Neuronal stem cell (in vitro differentiated cells): ENCODE data around the gene TXNDC17.

Source experiments
- DNase-seq: peaks from one replicate; pipeline ENCODE4 v3.0.0-alpha.2; 2013; ENCODE audit warnings: low spot score
- H2AFZ ChIP-seq: one replicate; pipeline ENCODE4 v1.6.1; 2013; ENCODE audit warnings: mild to moderate bottlenecking, low read length, inconsistent platforms
- H2AK5ac ChIP-seq: 2 replicates; pipeline ENCODE4 v1.6.1; 2013; ENCODE audit warnings: low read depth, mild to moderate bottlenecking, inconsistent platforms, low read length, moderate library complexity, mixed read lengths
- H2BK120ac ChIP-seq: 2 replicates; pipeline ENCODE4 v1.6.1; 2013; ENCODE audit warnings: low read depth, mild to moderate bottlenecking, inconsistent platforms, low read length, moderate library complexity, mixed read lengths
- H2BK12ac ChIP-seq: one replicate; pipeline ENCODE4 v1.6.1; 2013; ENCODE audit warnings: low read length, inconsistent platforms
- H2BK15ac ChIP-seq: 2 replicates; pipeline ENCODE4 v1.6.1; 2013; ENCODE audit warnings: mild to moderate bottlenecking, low read length, inconsistent platforms, mixed read lengths
- H2BK5ac ChIP-seq: one replicate; pipeline ENCODE4 v1.6.1; 2013; ENCODE audit warnings: inconsistent platforms, mild to moderate bottlenecking, low read length, moderate library complexity
- H3K14ac ChIP-seq: one replicate; pipeline ENCODE4 v1.6.1; 2013; ENCODE audit warnings: low read length, inconsistent platforms
- H3K18ac ChIP-seq: 2 replicates; pipeline ENCODE4 v1.6.1; 2013; ENCODE audit warnings: low read length, inconsistent platforms
- H3K23ac ChIP-seq: 2 replicates; pipeline ENCODE4 v1.6.1; 2013; ENCODE audit warnings: low read depth, mild to moderate bottlenecking, mixed read lengths, low read length, inconsistent platforms; ENCODE audit not compliant: poor library complexity
- H3K27ac ChIP-seq: replicated peaks from 3 replicates; pipeline ENCODE4 v1.5.1; 2013; ENCODE audit warnings: low read length, inconsistent platforms
- H3K27me3 ChIP-seq, 3 experiments: 2 replicates each; pipeline ENCODE4 v1.6.1; 2013; ENCODE audit warnings: low read length in 3 of 3, mild to moderate bottlenecking in 2 of 3, inconsistent platforms in 1 of 3, low read depth in 1 of 3, mixed read lengths in 1 of 3, moderate library complexity in 1 of 3; ENCODE audit not compliant: control insufficient read depth in 3 of 3, insufficient read depth in 3 of 3
- H3K36me3 ChIP-seq, 2 donors: replicated peaks in 1 of 2; 2 replicates each; pipeline ENCODE4 v1.6.1; 2013; ENCODE audit warnings: low read length in 2 of 2; ENCODE audit not compliant: control insufficient read depth in 2 of 2, insufficient read depth in 2 of 2
- H3K4ac ChIP-seq: 2 replicates; pipeline ENCODE4 v1.6.1; 2013; ENCODE audit warnings: inconsistent platforms, mild to moderate bottlenecking, low read length, moderate library complexity
- H3K4me1 ChIP-seq, 2 donors: 1 replicate in 1 of 2; 2 replicates in 1 of 2; pipeline ENCODE4 v1.6.1; 2013; ENCODE audit warnings: low read length in 2 of 2, low read depth in 1 of 2; ENCODE audit not compliant: control insufficient read depth in 2 of 2, insufficient read depth in 1 of 2
- H3K4me2 ChIP-seq: one replicate; pipeline ENCODE4 v1.6.1; 2013; ENCODE audit warnings: mild to moderate bottlenecking, low read length, inconsistent platforms; ENCODE audit not compliant: insufficient read depth, poor library complexity, severe bottlenecking
- H3K4me3 ChIP-seq, 2 donors: 2 replicates each; pipeline ENCODE4 v1.5.1; 2013; ENCODE audit warnings: low read length in 2 of 2, mild to moderate bottlenecking in 2 of 2, inconsistent platforms in 1 of 2, moderate library complexity in 1 of 2
- H3K79me1 ChIP-seq: one replicate; pipeline ENCODE4 v1.6.1; 2013; ENCODE audit warnings: low read depth, mild to moderate bottlenecking, inconsistent platforms, low read length, moderate library complexity
- H3K9ac ChIP-seq: one replicate; pipeline ENCODE4 v1.6.1; 2013; ENCODE audit warnings: mild to moderate bottlenecking, low read depth, low read length, inconsistent platforms; ENCODE audit not compliant: poor library complexity
- H3K9me3 ChIP-seq, 2 donors: replicated peaks in 1 of 2; 2 replicates each; pipeline versions ENCODE3 to v1.6.1; 2013; ENCODE audit warnings: low read length in 2 of 2, mild to moderate bottlenecking in 2 of 2, inconsistent platforms in 1 of 2, low read depth in 1 of 2, mixed read lengths in 1 of 2, moderate library complexity in 1 of 2; ENCODE audit not compliant: control insufficient read depth in 2 of 2, insufficient read depth in 1 of 2
- H4K8ac ChIP-seq: one replicate; pipeline ENCODE4 v1.6.1; 2013; ENCODE audit warnings: low read depth, mild to moderate bottlenecking, inconsistent platforms, low read length, moderate library complexity
- H4K91ac ChIP-seq: one replicate; pipeline ENCODE4 v1.6.1; 2013; ENCODE audit warnings: low read length, low read depth, mild to moderate bottlenecking, inconsistent platforms; ENCODE audit not compliant: poor library complexity
- WGBS, 2 donors: extraction: QIAGEN DNeasy Blood & Tissue Kit; methylation state at CpG; one replicate each; pipeline ENCODE4 v1.1.7; 2013; ENCODE audit warnings: missing lambda C conversion rate in 2 of 2, mixed read lengths in 1 of 2; ENCODE audit not compliant: insufficient read length in 2 of 2, insufficient replicate concordance in 1 of 2; ENCODE audit errors: extremely low coverage in 2 of 2; 5-methylcytosine and 5-hydroxymethylcytosine counted together

Gene TXNDC17

DNA sequence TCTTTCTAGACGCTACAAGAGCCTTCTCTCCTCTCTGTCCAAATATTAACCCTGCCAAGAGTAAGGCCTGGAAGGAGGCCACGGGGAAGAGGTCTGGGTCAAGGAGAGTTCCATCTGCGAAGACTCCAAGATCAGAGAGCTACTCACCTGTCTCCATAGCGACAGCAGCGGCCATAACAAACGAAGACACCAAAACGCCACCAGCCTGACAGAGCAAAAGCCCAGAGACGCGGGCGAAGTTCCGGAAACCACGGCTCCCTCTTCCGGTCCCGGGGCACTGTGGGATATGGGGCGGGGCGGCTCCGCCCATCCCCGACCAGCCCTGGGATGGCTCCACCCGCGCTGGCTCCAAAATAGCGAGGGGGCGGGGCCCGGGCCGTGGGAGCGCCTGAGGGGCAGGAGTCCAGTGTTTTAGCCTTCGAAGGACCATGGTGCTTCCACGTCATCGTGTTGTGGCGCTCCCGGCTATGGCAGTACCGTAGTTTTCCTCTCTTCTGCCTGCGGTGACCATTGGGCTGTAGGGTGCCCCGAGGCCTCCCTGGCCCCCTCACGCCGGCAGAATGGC, 10.6 kb downstream of the TXNDC17 start, which contains the start of the genes C17orf100 and MED31:
Gene C17orf100, plus strand, starts transcription at position 409 of the 565 bp plus-strand sequence. Its CDS starts 152 bp downstream, at position 561.
Gene MED31, minus strand, starts transcription at position 252 of the 565 bp plus-strand sequence. Its CDS starts 77 bp downstream, at position 175.
- Histone ChIP-seq H3K14ac (no peak within 1 kb of the TSS), H2AK5ac (peak within 1 kb of the TSS; percentile 97), H2BK12ac (peak within 1 kb of the TSS; percentile 96), H2BK120ac (peak within 1 kb of the TSS; percentile 85), H3K36me3 (peaks cover 3 to 40% of the 10 kb centered on the region in 2 donors), H3K18ac (peak within 1 kb of the TSS; percentile 93), H3K27ac (peak within 1 kb of the TSS; percentile 83), H3K4me2 (peak within 1 kb of the TSS; percentile 72), H3K4ac (peak within 1 kb of the TSS; percentile 81), H3K23ac (peak within 1 kb of the TSS; percentile 77), H2BK15ac (peak within 1 kb of the TSS; percentile 95), H2AFZ (peak within 1 kb of the TSS; percentile 96), H3K79me1 (peaks cover 4% of the 10 kb centered on the region), H3K9ac (peak within 1 kb of the TSS; percentile 82), H3K27me3 (peaks cover 0 to 20% (median 19%) of the 10 kb centered on the region in 3 experiments), H3K4me1 (peaks cover 17 to 34% of the 10 kb centered on the region in 2 donors), H3K4me3 (peak within 1 kb of the TSS; percentile 83 to 84), H3K9me3 (peaks cover 0 to 3% of the 10 kb centered on the region in 2 donors), H2BK5ac (peak within 1 kb of the TSS; percentile 62), H4K8ac (peak within 1 kb of the TSS; percentile 89), H4K91ac (no peak within 1 kb of the TSS)
- DNase-seq = peak; percentile 83
- no CpG with 5 or more reads among the region's 35 CpGs for WGBS, 2 donors

GRCh38 chr17:6651919-6652452, 11.1 kb downstream of the TXNDC17 start:
- peak overlapping the region; percentile 85 for H2BK120ac ChIP-seq
- H2BK5ac ChIP-seq = peak overlapping the region; percentile 62
- H3K4me2 ChIP-seq = peak overlapping the region; percentile 72
- H3K18ac ChIP-seq = peak overlapping the region; percentile 93
- no peak overlapping the region for H3K14ac ChIP-seq
- peaks cover 4% of the 10 kb centered on the region for H3K79me1 ChIP-seq
- peak overlapping the region; percentile 89 for H4K8ac ChIP-seq
- H3K23ac ChIP-seq = peak overlapping the region; percentile 77
- no peak overlapping the region for H3K27ac ChIP-seq
- peaks cover 0 to 3% of the 10 kb centered on the region in 2 donors for H3K9me3 ChIP-seq
- peaks cover 0 to 21% (median 19%) of the 10 kb centered on the region in 3 experiments for H3K27me3 ChIP-seq
- DNase-seq = no peak
- H2AK5ac ChIP-seq = peak overlapping the region; percentile 97
- H3K4me3 ChIP-seq = peak overlapping the region; percentile 75 to 83
- H2AFZ ChIP-seq = peak overlapping the region; percentile 96
- WGBS, 2 donors = no CpG with 5 or more reads among the region's 47 CpGs
- peak overlapping the region; percentile 82 for H3K9ac ChIP-seq
- H2BK15ac ChIP-seq = peak overlapping the region; percentile 95
- peaks cover 17 to 34% of the 10 kb centered on the region in 2 donors for H3K4me1 ChIP-seq
- peak overlapping the region; percentile 96 for H2BK12ac ChIP-seq
- peak overlapping the region; percentile 81 for H3K4ac ChIP-seq
- no peak overlapping the region for H4K91ac ChIP-seq
- peaks cover 3 to 34% of the 10 kb centered on the region in 2 donors for H3K36me3 ChIP-seq

DNA sequence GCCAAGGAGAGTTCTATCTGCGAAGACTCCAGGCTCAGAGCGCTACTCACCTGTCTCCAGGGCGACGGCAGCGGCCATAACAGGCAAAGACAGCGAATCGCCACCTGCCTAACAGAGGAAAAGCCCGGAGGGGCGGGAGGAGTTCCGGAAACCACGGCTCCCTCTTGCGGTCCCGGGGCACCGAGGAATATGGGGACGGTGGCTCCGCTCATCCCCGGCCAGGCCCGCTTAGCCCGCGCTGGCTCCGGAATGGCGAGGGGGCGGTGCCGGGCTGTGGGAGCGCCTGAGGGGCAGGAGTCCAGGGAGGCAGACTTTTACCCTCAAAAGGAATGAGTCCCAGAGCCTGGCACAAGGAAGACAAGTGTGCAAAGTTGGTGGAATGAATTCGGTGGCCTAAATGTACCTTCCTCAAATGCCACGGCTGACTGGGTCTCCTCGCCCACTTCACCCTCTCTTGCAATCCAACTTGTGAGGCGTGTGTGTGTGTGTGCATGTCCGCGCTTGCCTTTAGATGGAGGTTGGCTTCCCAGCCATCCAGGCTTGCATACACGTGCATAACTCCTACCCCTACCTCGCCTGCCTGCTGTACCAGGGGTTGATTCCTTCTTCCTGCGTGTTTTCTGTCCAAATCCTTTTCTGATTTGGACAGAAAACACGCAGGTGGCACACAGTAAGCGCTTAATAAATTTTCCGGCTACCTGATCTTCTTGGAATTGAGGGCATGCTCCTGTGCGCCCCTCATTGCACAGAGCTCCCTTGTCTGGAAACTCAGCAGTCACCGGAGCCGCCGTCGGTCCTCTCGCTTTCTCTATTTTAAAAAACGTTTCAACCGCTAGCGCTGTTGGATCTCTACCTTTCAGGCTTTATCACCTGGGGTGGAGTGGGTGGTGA, 14.2 kb downstream of the TXNDC17 start:
- no peak overlapping the region for H2BK120ac ChIP-seq
- H2AFZ ChIP-seq = peak overlapping the region; percentile 79
- no peak overlapping the region for H3K14ac ChIP-seq
- H3K23ac ChIP-seq = no peak overlapping the region
- H3K4me3 ChIP-seq = peak overlapping the region; percentile 38 to 49
- peaks cover 0 to 3% of the 10 kb centered on the region in 2 donors for H3K36me3 ChIP-seq
- peaks cover 0 to 3% of the 10 kb centered on the region in 2 donors for H3K9me3 ChIP-seq
- H4K91ac ChIP-seq = no peak overlapping the region
- no peak overlapping the region for H2AK5ac ChIP-seq
- no peak overlapping the region for H3K27ac ChIP-seq
- H3K4me1 ChIP-seq = peaks cover 19 to 31% of the 10 kb centered on the region in 2 donors
- no peak for DNase-seq
- no CpG with 5 or more reads among the region's 46 CpGs for WGBS, 2 donors
- H3K79me1 ChIP-seq = peaks cover 4% of the 10 kb centered on the region
- H2BK12ac ChIP-seq = no peak overlapping the region
- no peak overlapping the region for H2BK15ac ChIP-seq
- H3K9ac ChIP-seq = peak overlapping the region; percentile 65
- H4K8ac ChIP-seq = no peak overlapping the region
- H3K4ac ChIP-seq = no peak overlapping the region
- H3K18ac ChIP-seq = peak overlapping the region; percentile 65
- no peak overlapping the region for H2BK5ac ChIP-seq
- H3K27me3 ChIP-seq = peaks cover 0 to 45% (median 31%) of the 10 kb centered on the region in 3 experiments
- peak overlapping the region; percentile 72 for H3K4me2 ChIP-seq
